GM23248 (cell line): ENCODE data around the gene CALM1. TPM values are rescaled to one million over a fixed set of nuclear protein-coding genes. Genes with fewer than 3 reads are reported as not detected.

Experiments
- DNase-seq: peaks from one replicate; pipeline ENCODE4 v3.0.0-alpha.2; 2015
- H2AFZ ChIP-seq: fragments of 200-600 bp; sonication (generic); 2 replicates; pipeline ENCODE4 v1.6.1; 2016; ENCODE audit warnings: antibody characterized with exemption
- H3F3A ChIP-seq: fragments of 200-600 bp; sonication (generic); 2 replicates; pipeline ENCODE4 v1.6.1; 2016; ENCODE audit warnings: mild to moderate bottlenecking, antibody characterized with exemption, mixed run types; ENCODE audit not compliant: insufficient read depth
- H3K27ac ChIP-seq: fragments of 200-600 bp; sonication (generic); 2 replicates; pipeline ENCODE4 v1.5.1; 2016; ENCODE audit warnings: mild to moderate bottlenecking
- H3K27me3 ChIP-seq: fragments of 200-600 bp; sonication (generic); replicated peaks from 2 replicates; pipeline ENCODE4 v1.6.1; 2016; ENCODE audit warnings: mild to moderate bottlenecking; ENCODE audit not compliant: insufficient read depth
- H3K36me3 ChIP-seq: fragments of 200-600 bp; sonication (generic); 2 replicates; pipeline ENCODE4 v1.6.1; 2016; ENCODE audit warnings: low read depth, mild to moderate bottlenecking
- H3K4me1 ChIP-seq: fragments of 200-600 bp; sonication (generic); 2 replicates; pipeline ENCODE4 v1.6.1; 2016; ENCODE audit warnings: mild to moderate bottlenecking; ENCODE audit not compliant: insufficient read depth
- H3K4me2 ChIP-seq: fragments of 200-600 bp; sonication (generic); one replicate; pipeline ENCODE4 v1.6.1; 2016; ENCODE audit warnings: mild to moderate bottlenecking; ENCODE audit not compliant: unreplicated experiment
- H3K4me3 ChIP-seq: fragments of 200-600 bp; sonication (generic); 2 replicates; pipeline ENCODE4 v1.5.1; 2016; ENCODE audit warnings: mild to moderate bottlenecking
- H3K79me2 ChIP-seq: fragments of 200-600 bp; sonication (generic); 2 replicates; pipeline ENCODE4 v1.6.1; 2016; ENCODE audit warnings: mild to moderate bottlenecking; ENCODE audit not compliant: insufficient read depth
- H3K9ac ChIP-seq: fragments of 200-600 bp; sonication (generic); 2 replicates; pipeline ENCODE4 v1.6.1; 2016; ENCODE audit warnings: mild to moderate bottlenecking
- H3K9me2 ChIP-seq: fragments of 200-600 bp; sonication (generic); 2 replicates; pipeline ENCODE4 v1.6.1; 2016; ENCODE audit warnings: mixed run types, mild to moderate bottlenecking, moderate library complexity; ENCODE audit not compliant: insufficient read depth
- H3K9me3 ChIP-seq: fragments of 200-600 bp; sonication (generic); one replicate; pipeline ENCODE4 v1.6.1; 2017; ENCODE audit warnings: low read depth
- H4K20me1 ChIP-seq: fragments of 200-600 bp; sonication (generic); 2 replicates; pipeline ENCODE4 v1.6.0; 2016; ENCODE audit not compliant: insufficient read depth
- EZH2 ChIP-seq: fragments of 200-600 bp; sonication (generic); IDR thresholded peaks from 2 replicates; pipeline ENCODE4 v1.6.1; 2018; ENCODE audit warnings: antibody characterized with exemption, mild to moderate bottlenecking; ENCODE audit not compliant: insufficient read depth, poor library complexity, severe bottlenecking
- EZH2phosphoT487 ChIP-seq: fragments of 200-600 bp; sonication (generic); IDR thresholded peaks from 2 replicates; pipeline ENCODE4 v1.6.1; 2018; ENCODE audit warnings: antibody characterized with exemption, moderate library complexity, mild to moderate bottlenecking, low read depth; ENCODE audit not compliant: insufficient read depth
- WGBS, 2 experiments: methylation state at CpG; one replicate each; pipeline ENCODE4 v1.1.6; 2015 to 2017; ENCODE audit warnings: low lambda C conversion rate in 2 of 2, low coverage in 1 of 2; ENCODE audit errors: missing lambda C conversion rate in 2 of 2; 5-methylcytosine and 5-hydroxymethylcytosine counted together
- in situ Hi-C: fragments of 300-500 bp; cut with MboI; formaldehyde crosslinking; loops from 2 replicates; pipeline ENCODE4 v1.15.0; 2020
- polyA plus RNA-seq: library from polyadenylated mRNA; unstranded; fragments of >200 nt; fragmentation: Nextera tagmentation; extraction: Ambion mirVana; gene quantifications from 2 replicates; pipeline ENCODE4 v1.2.1, GENCODE V29; 2016
- total RNA-seq: library from RNA; depleted of rRNA; stranded (reverse); fragments of >200 nt; shearing (Covaris generic); gene quantifications from 2 replicates; pipeline ENCODE4 v1.2.3, GENCODE V29; 2014; rRNA removed

The CALM1 gene
- total RNA-seq (281 and 307 TPM in 2 replicates), polyA plus RNA-seq (782 and 785 TPM in 2 replicates)

DNA sequence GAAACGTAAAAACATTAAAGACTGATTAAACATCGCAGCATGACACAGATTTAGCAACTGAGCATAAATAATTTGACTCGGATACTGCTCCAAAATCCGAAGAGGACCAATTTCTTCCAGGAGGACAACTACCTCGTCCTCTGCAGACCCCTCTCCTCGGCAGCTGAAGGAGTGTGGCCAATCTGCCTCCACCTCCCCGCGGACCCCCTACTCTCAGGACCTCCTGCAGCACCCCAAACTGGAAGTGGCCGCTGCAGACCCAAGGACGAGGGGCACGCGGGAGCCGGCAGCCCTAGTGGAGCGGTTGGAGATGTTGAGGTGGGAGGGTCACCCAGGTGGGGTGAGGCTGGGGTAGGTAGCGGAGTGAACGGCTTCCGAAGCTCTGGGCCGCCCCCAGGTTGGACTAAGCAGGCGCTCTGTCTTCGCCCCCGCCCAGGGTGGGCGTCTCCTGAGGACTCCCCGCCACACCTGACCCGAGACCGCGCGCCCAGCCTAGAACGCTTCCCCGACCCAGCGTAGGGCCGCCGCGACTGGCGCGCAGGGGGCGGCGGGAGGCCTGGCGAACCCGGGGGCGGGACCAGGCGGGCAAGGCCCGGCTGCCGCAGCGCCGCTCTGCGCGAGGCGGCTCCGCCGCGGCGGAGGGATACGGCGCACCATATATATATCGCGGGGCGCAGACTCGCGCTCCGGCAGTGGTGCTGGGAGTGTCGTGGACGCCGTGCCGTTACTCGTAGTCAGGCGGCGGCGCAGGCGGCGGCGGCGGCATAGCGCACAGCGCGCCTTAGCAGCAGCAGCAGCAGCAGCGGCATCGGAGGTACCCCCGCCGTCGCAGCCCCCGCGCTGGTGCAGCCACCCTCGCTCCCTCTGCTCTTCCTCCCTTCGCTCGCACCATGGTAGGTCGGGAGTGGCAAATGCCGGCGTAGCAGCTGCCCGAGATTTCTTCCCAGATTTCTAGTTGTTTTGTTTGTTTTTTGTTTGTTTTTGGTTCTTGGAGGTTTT is at the start of gene CALM1:
TSS of gene CALM1 (plus strand) at position 689 of the 999 bp plus-strand sequence. CDS start at position 891, 202 bp downstream.
- Histone ChIP-seq H3K9me3 (no peaks in the 10 kb centered on the region), H3K9ac (peak within 1 kb of the TSS; percentile 90), H3K4me2 (peak within 1 kb of the TSS; percentile 94), H3K79me2 (peaks cover 44% of the 10 kb centered on the region), H3K9me2 (no peaks in the 10 kb centered on the region), H3F3A (peaks cover 21% of the 10 kb centered on the region), H4K20me1 (peaks cover 20% of the 10 kb centered on the region), H3K36me3 (peaks cover 8% of the 10 kb centered on the region), H3K4me1 (peaks cover 18% of the 10 kb centered on the region), H3K27me3 (no peaks in the 10 kb centered on the region), H3K4me3 (peak within 1 kb of the TSS; percentile 98), H2AFZ (peak within 1 kb of the TSS; percentile 94), H3K27ac (peak within 1 kb of the TSS; percentile 49)
- no peak for TF ChIP-seq EZH2phosphoT487
- no peak for TF ChIP-seq EZH2
- peak; percentile 92 for DNase-seq
- in situ Hi-C loops, result no loop called here
- 3% methylated on average over 54 to 58 of the region's 89 CpGs for whole genome bisulfite sequencing, 2 experiments

DNA sequence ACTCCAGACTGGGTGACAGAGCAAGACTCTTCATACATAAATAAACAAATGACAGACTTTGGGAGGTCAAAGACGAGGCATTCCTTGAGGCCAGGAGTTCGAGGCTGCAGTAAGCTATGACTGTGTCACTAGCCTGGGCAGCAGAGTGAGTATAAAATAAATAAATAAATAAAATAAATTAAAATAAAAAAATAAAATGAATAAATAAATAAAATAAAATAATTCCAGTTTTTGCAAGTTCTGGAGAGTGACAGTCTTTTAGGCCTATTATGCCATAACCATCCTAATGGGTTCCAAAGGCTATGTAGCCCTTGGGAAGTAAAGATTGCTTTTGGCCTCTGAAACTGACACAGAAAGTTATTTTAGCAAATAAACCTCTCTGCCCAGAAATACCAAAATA is 48.6 kb upstream of the CALM1 start:
- no peaks in the 10 kb centered on the region for H3K79me2 ChIP-seq
- no peak overlapping the region for H3K9ac ChIP-seq
- no peak overlapping the region for H3K27ac ChIP-seq
- no peaks in the 10 kb centered on the region for H3K9me2 ChIP-seq
- no peaks in the 10 kb centered on the region for H3K9me3 ChIP-seq
- H4K20me1 ChIP-seq, result no peaks in the 10 kb centered on the region
- 0 out of 2 replicates have a peak, but pooled peaks cover 5% of the 10 kb centered on the region for H3K27me3 ChIP-seq
- no peak overlapping the region for H2AFZ ChIP-seq
- DNase-seq, result no peak
- WGBS, 2 experiments, result 60 to 77% methylated on average over 2 of the region's 2 CpGs
- H3K4me1 ChIP-seq, result no peaks in the 10 kb centered on the region
- H3K36me3 ChIP-seq, result no peaks in the 10 kb centered on the region
- TF ChIP-seq EZH2phosphoT487 (no peak), EZH2 (no peak)
- H3K4me3 ChIP-seq, result no peak overlapping the region
- no peak overlapping the region for H3K4me2 ChIP-seq
- H3F3A ChIP-seq, result no peaks in the 10 kb centered on the region
- in situ Hi-C loops, result no loop called here

DNA sequence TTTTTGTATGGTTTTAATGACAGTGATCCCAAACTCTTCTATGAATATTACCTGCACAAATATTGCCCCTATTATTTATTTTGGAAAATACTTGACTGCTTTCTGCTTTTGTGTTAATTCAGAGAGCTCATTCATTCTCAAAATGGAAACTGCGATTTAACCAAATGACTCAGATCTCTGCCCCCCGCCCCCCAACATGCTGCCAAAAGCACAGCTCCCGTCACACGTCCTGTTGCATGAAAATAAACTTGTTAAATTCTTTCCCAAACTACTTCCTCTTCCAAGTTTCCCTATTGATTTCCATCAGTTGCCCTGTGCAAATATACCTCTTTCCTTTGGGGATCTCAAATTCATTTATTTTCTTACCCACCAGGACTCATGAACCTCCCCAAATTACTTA is 47.1 kb upstream of the CALM1 start:
- Histone ChIP-seq H3K27me3 (0 out of 2 replicates have a peak, but pooled peaks cover 3% of the 10 kb centered on the region), H3K9me2 (no peaks in the 10 kb centered on the region), H2AFZ (no peak overlapping the region), H3F3A (no peaks in the 10 kb centered on the region), H3K9me3 (no peaks in the 10 kb centered on the region), H3K4me2 (no peak overlapping the region), H3K4me3 (no peak overlapping the region), H3K9ac (no peak overlapping the region), H3K27ac (no peak overlapping the region), H4K20me1 (no peaks in the 10 kb centered on the region), H3K4me1 (no peaks in the 10 kb centered on the region), H3K36me3 (no peaks in the 10 kb centered on the region), H3K79me2 (no peaks in the 10 kb centered on the region)
- WGBS, 2 experiments, result 36 to 50% methylated on average over 4 of the region's 4 CpGs
- no peak for DNase-seq
- in situ Hi-C loops, result no loop called here
- TF ChIP-seq EZH2, result no peak

DNA sequence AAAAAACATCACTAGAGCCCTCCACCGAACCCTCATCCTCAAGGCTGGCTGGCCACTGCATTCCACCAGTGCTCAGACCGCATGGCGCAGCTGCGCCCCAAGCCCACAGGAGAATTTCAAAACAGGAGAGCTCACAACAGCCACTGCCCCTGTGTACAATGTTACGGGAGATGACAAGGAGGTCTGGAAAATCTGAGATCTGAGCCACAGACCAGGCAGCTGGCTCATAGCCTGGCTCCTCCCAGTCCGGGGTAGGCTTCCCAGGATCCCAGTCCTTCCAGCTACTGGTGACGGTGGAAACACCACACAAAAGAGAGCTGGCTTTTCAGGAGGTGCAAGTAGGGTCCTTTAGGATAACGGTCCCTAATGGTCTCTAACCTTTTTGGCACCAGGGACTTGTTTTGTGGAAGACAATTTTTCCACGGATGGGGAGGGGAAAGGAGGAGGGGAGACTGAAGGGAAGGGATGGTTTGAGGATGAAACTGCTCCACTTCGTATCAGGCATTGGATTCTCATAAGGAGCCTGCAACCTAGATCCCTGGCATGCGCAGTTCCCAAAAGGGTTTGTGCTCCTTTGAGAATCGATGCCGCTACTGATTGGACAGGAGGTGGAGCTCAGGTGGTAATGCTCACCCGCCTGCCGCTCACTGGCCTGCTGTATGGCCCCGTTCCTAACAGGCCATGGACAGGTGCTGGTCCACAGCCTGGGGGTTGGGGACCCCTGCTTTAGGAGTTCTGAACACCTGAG is 42.1 kb upstream of the CALM1 start:
- Histone ChIP-seq H2AFZ (no peak overlapping the region), H3K9ac (no peak overlapping the region), H3K27ac (no peak overlapping the region), H3K4me1 (no peaks in the 10 kb centered on the region), H4K20me1 (no peaks in the 10 kb centered on the region), H3K36me3 (no peaks in the 10 kb centered on the region), H3F3A (no peaks in the 10 kb centered on the region), H3K9me3 (no peaks in the 10 kb centered on the region), H3K4me2 (no peak overlapping the region), H3K9me2 (no peaks in the 10 kb centered on the region), H3K4me3 (no peak overlapping the region), H3K79me2 (no peaks in the 10 kb centered on the region), H3K27me3 (peaks cover 13% of the 10 kb centered on the region)
- TF ChIP-seq EZH2 (no peak), EZH2phosphoT487 (no peak)
- WGBS, 2 experiments, result 67 to 68% methylated on average over 16 of the region's 16 CpGs
- DNase-seq, result no peak
- in situ Hi-C loops, result no loop called here
